H1 (cell line): Measurements from ENCODE around the gene MDFIC. TPM values are rescaled to one million over a fixed set of nuclear protein-coding genes. Genes with fewer than 3 reads are reported as not detected.
A peak's percentile ranks its signal among the peaks of the same experiment; 100 is the strongest.

Source experiments
- CTCF ChIA-PET: fragments of 300-600 bp; sonication (Branson Sonifier 250); formaldehyde crosslinking; loops from one replicate; lab custom pipeline; 2021; ENCODE audit not compliant: partially characterized antibody; lab: Charles Lee
- POLR2A ChIA-PET: fragments of 300-600 bp; sonication (Branson Sonifier 250); formaldehyde crosslinking; loops from one replicate; lab custom pipeline; 2021; ENCODE audit warnings: inconsistent platforms; ENCODE audit not compliant: partially characterized antibody; lab: Charles Lee
- DNase-seq, 2 experiments: peaks; one replicate each; pipeline versions ENCODE4 v3.0.0 to v3.0.0-alpha.2; 2010 to 2022; ENCODE audit warnings: low spot score in 2 of 2, low read depth in 1 of 2, mixed read lengths in 1 of 2
- FAIRE-seq: peaks from 2 replicates; lab custom pipeline; 2011; peaks lifted over from hg19 to GRCh38; lab: Jason Lieb, UNC
- H2AFZ ChIP-seq: 2 replicates; pipeline ENCODE4 v1.8.1; 2012; ENCODE audit warnings: low read length, inconsistent platforms
- H2AK5ac ChIP-seq: 2 replicates; pipeline ENCODE4 v1.6.1; 2013; ENCODE audit warnings: low read depth, low read length
- H2BK120ac ChIP-seq: replicated peaks from 2 replicates; pipeline ENCODE3; 2013; ENCODE audit warnings: low read depth, low read length, inconsistent platforms
- H2BK12ac ChIP-seq: 2 replicates; pipeline ENCODE4 v1.6.1; 2013; ENCODE audit warnings: low read depth, low read length
- H2BK15ac ChIP-seq: 2 replicates; pipeline ENCODE4 v1.6.1; 2013; ENCODE audit warnings: low read length
- H2BK20ac ChIP-seq: 2 replicates; pipeline ENCODE4 v1.6.1; 2013; ENCODE audit warnings: low read length
- H2BK5ac ChIP-seq: 2 replicates; pipeline ENCODE4 v1.6.1; 2013; ENCODE audit warnings: low read depth, low read length
- H3K14ac ChIP-seq: 2 replicates; pipeline ENCODE4 v1.6.1; 2013; ENCODE audit warnings: inconsistent platforms; ENCODE audit not compliant: insufficient read length
- H3K18ac ChIP-seq: 2 replicates; pipeline ENCODE4 v1.6.1; 2013; ENCODE audit warnings: low read length; ENCODE audit errors: extremely low read depth
- H3K23ac ChIP-seq: 2 replicates; pipeline ENCODE4 v1.6.1; 2013; ENCODE audit warnings: inconsistent platforms; ENCODE audit not compliant: insufficient read length
- H3K23me2 ChIP-seq: 2 replicates; pipeline ENCODE4 v1.6.1; 2013; ENCODE audit warnings: low read depth, low read length
- H3K27ac ChIP-seq: 2 replicates; pipeline ENCODE4 v1.6.1; 2011; ENCODE audit warnings: low read depth, low read length, inconsistent platforms
- H3K27me3 ChIP-seq, 4 experiments: replicated peaks in 1 of 4; 1 replicate in 1 of 4; 2 replicates in 3 of 4; pipeline versions ENCODE4 v1.6.1 to v1.8.1; 2011 to 2013; ENCODE audit warnings: low read length in 3 of 4, mild to moderate bottlenecking in 3 of 4, inconsistent platforms in 2 of 4, mixed read lengths in 2 of 4, moderate library complexity in 1 of 4; ENCODE audit not compliant: control insufficient read depth in 3 of 4, insufficient read depth in 3 of 4; ENCODE audit errors: extremely low read depth in 1 of 4
- H3K36me3 ChIP-seq, 4 experiments: 2 replicates each; pipeline versions ENCODE4 v1.6.1 to v1.8.1; 2011 to 2013; ENCODE audit warnings: mild to moderate bottlenecking in 4 of 4, low read length in 3 of 4, moderate library complexity in 2 of 4, control low read depth in 1 of 4, inconsistent platforms in 1 of 4; ENCODE audit not compliant: insufficient read depth in 4 of 4, control insufficient read depth in 2 of 4
- H3K4ac ChIP-seq: replicated peaks from 2 replicates; pipeline ENCODE3; 2013; ENCODE audit warnings: low read length, low read depth, mixed read lengths, inconsistent platforms; ENCODE audit not compliant: insufficient read length
- H3K4me1 ChIP-seq, 4 experiments: replicated peaks in 1 of 4; 1 replicate in 1 of 4; 2 replicates in 3 of 4; pipeline versions ENCODE4 v1.6.1 to v1.8.1; 2011 to 2013; ENCODE audit warnings: low read length in 3 of 4, inconsistent platforms in 2 of 4, mixed read lengths in 1 of 4; ENCODE audit not compliant: insufficient read depth in 4 of 4, control insufficient read depth in 3 of 4
- H3K4me2 ChIP-seq, 2 experiments: 2 replicates each; pipeline versions ENCODE4 v1.6.1 to v1.8.1; 2011 to 2013; ENCODE audit warnings: low read depth in 2 of 2, low read length in 2 of 2, control low read depth in 1 of 2, inconsistent platforms in 1 of 2, mild to moderate bottlenecking in 1 of 2; ENCODE audit not compliant: insufficient read depth in 1 of 2
- H3K4me3 ChIP-seq, 4 experiments: fragments of 200-600, 300-600 bp in 1 of 4; sonication (generic), shearing (Covaris generic), sonication (Bioruptor Twin) in 1 of 4; 2 replicates each; pipeline versions ENCODE4 v1.5.1 to v1.8.1; 2011 to 2016; ENCODE audit warnings: low read length in 4 of 4, low read depth in 3 of 4, control low read depth in 2 of 4, inconsistent platforms in 2 of 4, mild to moderate bottlenecking in 2 of 4, mixed read lengths in 1 of 4, moderate library complexity in 1 of 4; ENCODE audit not compliant: insufficient read depth in 2 of 4; ENCODE audit errors: extremely low read depth in 1 of 4
- H3K56ac ChIP-seq: replicated peaks from 2 replicates; pipeline ENCODE3; 2013; ENCODE audit warnings: low read depth, mild to moderate bottlenecking, mixed read lengths, low read length, inconsistent platforms; ENCODE audit not compliant: insufficient read length
- H3K79me1 ChIP-seq: 2 replicates; pipeline ENCODE4 v1.6.1; 2013; ENCODE audit warnings: low read depth, low read length, control low read depth
- H3K79me2 ChIP-seq, 2 experiments: 2 replicates each; pipeline versions ENCODE4 v1.6.1 to v1.8.1; 2012 to 2013; ENCODE audit warnings: low read length in 2 of 2, mild to moderate bottlenecking in 2 of 2, inconsistent platforms in 1 of 2; ENCODE audit not compliant: insufficient read depth in 2 of 2, control insufficient read depth in 1 of 2
- H3K9ac ChIP-seq, 4 experiments: replicated peaks in 1 of 4; 1 replicate in 1 of 4; 2 replicates in 3 of 4; pipeline versions ENCODE4 v1.6.1 to v1.8.1; 2011 to 2013; ENCODE audit warnings: low read depth in 3 of 4, low read length in 3 of 4, control low read depth in 2 of 4, mild to moderate bottlenecking in 2 of 4, moderate library complexity in 2 of 4, inconsistent platforms in 1 of 4; ENCODE audit errors: extremely low read depth in 1 of 4
- H3K9me3 ChIP-seq, 2 experiments: 2 replicates each; pipeline versions ENCODE4 v1.6.1 to v1.8.1; 2012 to 2013; ENCODE audit warnings: mild to moderate bottlenecking in 2 of 2, moderate library complexity in 2 of 2, control low read depth in 1 of 2, inconsistent platforms in 1 of 2, low read depth in 1 of 2, low read length in 1 of 2, mixed read lengths in 1 of 2; ENCODE audit not compliant: insufficient read depth in 2 of 2
- H4K20me1 ChIP-seq, 2 experiments: replicated peaks in 1 of 2; 2 replicates each; pipeline versions ENCODE3 to v1.8.1; 2011 to 2013; ENCODE audit warnings: inconsistent platforms in 2 of 2, low read length in 2 of 2, mild to moderate bottlenecking in 1 of 2; ENCODE audit not compliant: insufficient read depth in 2 of 2, control insufficient read depth in 1 of 2
- H4K5ac ChIP-seq: 2 replicates; pipeline ENCODE4 v1.6.1; 2013; ENCODE audit warnings: low read length, low read depth, mixed read lengths, inconsistent platforms; ENCODE audit not compliant: insufficient read length
- H4K8ac ChIP-seq: 2 replicates; pipeline ENCODE4 v1.8.0; 2013; ENCODE audit warnings: mild to moderate bottlenecking, moderate library complexity, low read length, inconsistent platforms; ENCODE audit not compliant: insufficient read depth; ENCODE audit errors: extremely low read depth
- H4K91ac ChIP-seq: replicated peaks from 2 replicates; pipeline ENCODE3; 2013; ENCODE audit warnings: low read length, mixed read lengths, inconsistent platforms; ENCODE audit not compliant: insufficient read length
- BACH1 ChIP-seq: IDR thresholded peaks from 2 replicates; pipeline ENCODE4 v1.6.1; 2012; ENCODE audit warnings: low read length, improper control_type of control experiment
- CREB1 ChIP-seq: IDR thresholded peaks from 2 replicates; pipeline ENCODE4 v1.6.1; 2012; ENCODE audit warnings: inconsistent platforms
- JUND ChIP-seq: IDR thresholded peaks from 2 replicates; pipeline ENCODE4 v1.6.1; 2011; ENCODE audit warnings: mild to moderate bottlenecking, improper control_type of control experiment, low read length
- MAFK ChIP-seq: IDR thresholded peaks from 2 replicates; pipeline ENCODE4 v1.6.1; 2012; ENCODE audit warnings: low read depth, mild to moderate bottlenecking, improper control_type of control experiment, low read length
- RBBP5 ChIP-seq: IDR thresholded peaks from 2 replicates; pipeline ENCODE4 v1.7.1; 2012; ENCODE audit warnings: low read depth, mild to moderate bottlenecking, inconsistent platforms, low read length, moderate library complexity, borderline replicate concordance
- RXRA ChIP-seq: IDR thresholded peaks from 2 replicates; pipeline ENCODE4 v1.6.1; 2011; ENCODE audit warnings: low read depth, mild to moderate bottlenecking, low read length, moderate library complexity; ENCODE audit not compliant: insufficient read depth
- SAP30 ChIP-seq: fragments of 300-600 bp; sonication (generic); IDR thresholded peaks from 2 replicates; pipeline ENCODE4 v1.7.1; 2012; ENCODE audit warnings: low read length, moderate library complexity, mild to moderate bottlenecking, inconsistent platforms; ENCODE audit not compliant: insufficient read depth, insufficient replicate concordance
- WGBS, 2 experiments: shearing (Covaris generic) in 1 of 2; methylation state at CpG; one replicate each; pipeline versions ENCODE4 v1.1.6 to v1.1.7; 2013 to 2015; ENCODE audit warnings: low lambda C conversion rate in 2 of 2, mixed read lengths in 2 of 2, inconsistent platforms in 1 of 2, low coverage in 1 of 2, missing lambda C conversion rate in 1 of 2; ENCODE audit not compliant: insufficient replicate concordance in 2 of 2, insufficient coverage in 1 of 2, insufficient read length in 1 of 2; ENCODE audit errors: extremely low coverage in 1 of 2, missing lambda C conversion rate in 1 of 2; 5-methylcytosine and 5-hydroxymethylcytosine counted together
- polyA plus RNA-seq, 7 experiments: library from polyadenylated mRNA; depleted of rRNA in 3 of 7; stranded (reverse) in 5 of 7; unstranded in 2 of 7; fragments of >200 nt in 5 of 7; fragments of 200-250 nt in 2 of 7; gene quantifications; 1 replicate in 5 of 7; 2 replicates in 1 of 7; 4 replicates in 1 of 7; pipeline versions ENCODE4 v1.2.1 to v1.2.3, GENCODE V29; 2011 to 2013; ENCODE audit warnings: missing spikeins in 2 of 7, mixed read lengths in 2 of 7
- total RNA-seq: library from RNA; stranded (reverse); fragmentation: NEBNext Ultra II Directional; extraction: Animal tissue kit (Norgen Biotek cat#: 25700); gene quantifications from 2 replicates; pipeline ENCODE4 v1.2.1, GENCODE V29; 2021

Gene MDFIC
- total and polyA plus RNA-seq, 2 of the 8 experiments (the other 6 are each of a cell fraction or from before 2014, with no cell fraction given) = 2.3 to 11.4 TPM

DNA sequence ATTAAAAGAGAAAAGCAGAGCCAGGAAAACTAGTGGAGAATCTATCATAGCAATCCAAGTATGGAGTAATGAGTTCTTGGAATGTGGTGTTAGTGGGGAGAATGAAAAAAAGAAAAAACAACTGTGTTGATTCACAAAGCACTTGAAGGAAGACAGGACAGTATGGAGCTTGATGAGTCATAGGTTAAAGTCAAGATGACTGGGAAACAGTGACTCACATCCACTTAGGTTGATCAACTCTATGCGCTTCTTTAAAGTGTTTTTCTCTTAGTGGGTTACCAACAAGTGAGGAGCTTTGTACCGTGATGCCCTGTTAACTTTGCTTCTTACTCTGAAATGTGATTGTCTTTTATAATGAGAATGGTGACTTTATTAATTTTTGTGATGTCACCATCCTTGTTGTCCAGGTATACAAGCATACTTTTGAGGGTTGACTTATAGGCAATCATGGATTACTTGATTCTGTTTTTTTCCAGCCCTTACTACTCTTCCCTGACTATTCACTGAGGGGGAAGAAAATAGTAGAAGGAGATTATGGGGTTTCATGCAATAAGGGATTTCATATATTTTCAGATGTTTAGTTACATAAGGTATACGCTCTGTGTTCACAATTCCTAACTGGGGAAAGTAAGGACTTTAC is 32.1 kb upstream of the MDFIC start:
- 87% methylated on average over 3 of the region's 3 CpGs; no CpG with 5 or more reads in 1 of the 2 experiments for WGBS, 2 experiments
- H3K79me2 ChIP-seq = no peaks in the 10 kb centered on the region
- FAIRE-seq (no peak), DNase-seq (no peak)
- H3K14ac ChIP-seq = no peak overlapping the region
- no peaks in the 10 kb centered on the region for H3K4me1 ChIP-seq
- no peak overlapping the region for H2BK120ac ChIP-seq
- no peak overlapping the region for H3K9ac ChIP-seq
- no peak overlapping the region for H2AFZ ChIP-seq
- no peaks in the 10 kb centered on the region for H3K27me3 ChIP-seq
- H3K9me3 ChIP-seq = no peaks in the 10 kb centered on the region
- H3K27ac ChIP-seq = no peak overlapping the region
- POLR2A ChIA-PET = no interaction called here
- no peaks in the 10 kb centered on the region for H4K20me1 ChIP-seq
- no peak overlapping the region for H2BK20ac ChIP-seq
- H3K23ac ChIP-seq = no peak overlapping the region
- TF ChIP-seq RXRA = no peak
- peak; percentile 77 for TF ChIP-seq JUND
- TF ChIP-seq BACH1 = no peak
- TF ChIP-seq CREB1 = no peak
- no peak for TF ChIP-seq RBBP5
- no peak for TF ChIP-seq SAP30
- TF ChIP-seq MAFK = no peak
- H2AK5ac ChIP-seq = no peak overlapping the region
- H3K56ac ChIP-seq = no peak overlapping the region
- H3K4me3 ChIP-seq = no peak overlapping the region
- H2BK12ac ChIP-seq = no peak overlapping the region
- H3K4me2 ChIP-seq = no peak overlapping the region
- H2BK5ac ChIP-seq = no peak overlapping the region
- H3K36me3 ChIP-seq = no peaks in the 10 kb centered on the region
- H2BK15ac ChIP-seq = no peak overlapping the region
- H3K79me1 ChIP-seq = no peaks in the 10 kb centered on the region
- H3K4ac ChIP-seq = no peak overlapping the region
- H3K18ac ChIP-seq = no peak overlapping the region
- no peaks in the 10 kb centered on the region for H3K23me2 ChIP-seq
- CTCF ChIA-PET = interaction anchor here (0.6 to 0.7 kb wide), 2 partner anchors 24 to 578 kb away, joined by 3 read pairs; no protein-coding TSS in a partner anchor
- H4K91ac ChIP-seq = no peak overlapping the region
- no peak overlapping the region for H4K8ac ChIP-seq
- no peak overlapping the region for H4K5ac ChIP-seq
